WTC11 (cell line): ENCODE measurements around the gene CERS2. TPM values are rescaled to one million over a fixed set of nuclear protein-coding genes. Genes with fewer than 3 reads are reported as not detected.

Source experiments
- ATAC-seq: fragments of 200-7000 bp; cut with Tn5 transposase; 2 replicates; pipeline ENCODE4 v1.10.0; 2021; ENCODE audit warnings: mild to moderate bottlenecking, moderate library complexity
- CTCF ChIA-PET: fragments of 300-600 bp; sonication (Branson Sonifier 250); formaldehyde crosslinking; loops from one replicate; lab custom pipeline; 2021; ENCODE audit warnings: antibody characterized with exemption; lab: Charles Lee
- POLR2A ChIA-PET: fragments of 350-600 bp; sonication (Branson Sonifier 250); formaldehyde crosslinking; loops from one replicate; lab custom pipeline; 2021; ENCODE audit warnings: antibody characterized with exemption; lab: Charles Lee
- DNase-seq: peaks from one replicate; pipeline ENCODE4 v3.0.0; 2021; ENCODE audit warnings: low spot score
- H3K27ac Mint-ChIP-seq: 2 replicates; pipeline ENCODE4 v1.8.0; 2021; ENCODE audit warnings: mixed read lengths
- H3K27me3 Mint-ChIP-seq: 2 replicates; pipeline ENCODE4 v1.8.0; 2021; ENCODE audit warnings: low read depth, mild to moderate bottlenecking, moderate library complexity, mixed read lengths
- H3K36me3 Mint-ChIP-seq: 2 replicates; pipeline ENCODE4 v1.8.0; 2021; ENCODE audit warnings: mixed read lengths
- H3K4me1 Mint-ChIP-seq: 2 replicates; pipeline ENCODE4 v1.8.0; 2022; ENCODE audit warnings: mixed read lengths
- H3K4me3 Mint-ChIP-seq: 2 replicates; pipeline ENCODE4 v1.8.0; 2021; ENCODE audit warnings: mild to moderate bottlenecking, moderate library complexity, mixed read lengths
- H3K9me3 Mint-ChIP-seq: 2 replicates; pipeline ENCODE4 v1.8.0; 2021; ENCODE audit warnings: mixed read lengths
- ATF3 ChIP-seq: sonication (generic); formaldehyde crosslinking; conservative IDR thresholded peaks from 2 replicates; pipeline ENCODE4 v1.8.1; 2022; ENCODE audit warnings: mild to moderate bottlenecking, missing genetic modification reagents
- ETV6 ChIP-seq: sonication (generic); formaldehyde crosslinking; IDR thresholded peaks from 2 replicates; pipeline ENCODE4 v1.8.1; 2022; ENCODE audit warnings: mild to moderate bottlenecking, missing genetic modification reagents
- NR2C2 ChIP-seq: sonication (generic); formaldehyde crosslinking; IDR thresholded peaks from 2 replicates; pipeline ENCODE4 v1.8.0; 2022; ENCODE audit warnings: mild to moderate bottlenecking, missing genetic modification reagents
- PRDM15 ChIP-seq: sonication (generic); formaldehyde crosslinking; IDR thresholded peaks from 2 replicates; pipeline ENCODE4 v1.8.0; 2022; ENCODE audit warnings: missing genetic modification reagents
- TCF7 ChIP-seq: sonication (generic); formaldehyde crosslinking; IDR thresholded peaks from 2 replicates; pipeline ENCODE4 v1.8.0; 2022; ENCODE audit warnings: mild to moderate bottlenecking, low read depth, missing genetic modification reagents, moderate library complexity
- USF2 ChIP-seq: sonication (generic); formaldehyde crosslinking; IDR thresholded peaks from 2 replicates; pipeline ENCODE4 v1.8.1; 2023; ENCODE audit warnings: mild to moderate bottlenecking, missing genetic modification reagents, moderate library complexity
- ZBTB43 ChIP-seq: sonication (generic); formaldehyde crosslinking; IDR thresholded peaks from 2 replicates; pipeline ENCODE4 v1.8.1; 2023; ENCODE audit warnings: mild to moderate bottlenecking, missing genetic modification reagents
- ZNF423 ChIP-seq: fragments of 250-450 bp; sonication (Bioruptor Pico); IDR thresholded peaks from 2 replicates; pipeline ENCODE4 v2.1.2; 2022; ENCODE audit warnings: mild to moderate bottlenecking, moderate library complexity
- total RNA-seq: library from RNA; stranded (reverse); gene quantifications from 3 replicates; pipeline ENCODE4 v1.2.3, GENCODE V29; 2021

Gene CERS2
- total RNA-seq, 1 experiment from 2014 or later = 182 TPM

- TF ChIP-seq PRDM15 (CRISPR knock-in tag) (no peak), NR2C2 (no peak), ZBTB43 (no peak), TCF7 (CRISPR knock-in tag) (no peak), ATF3 (no peak)
Observed at GRCh38 chr1:150985179-150985825, 10.7 kb upstream of the CERS2 start (continued).

- ChIA-PET POLR2A (interaction anchor here (0.6 to 1.6 kb wide), 8 partner anchors 12 to 414 kb away, joined by 3 to 14 read pairs (median 4); partner anchors contain the start of genes C1orf56, MINDY1 and MLLT11), CTCF (interaction anchor here (0.6 to 10.3 kb wide), 16 partner anchors 8 to 399 kb away, joined by 3 to 109 read pairs (median 4); partner anchors contain the start of genes C1orf56, GABPB2, GOLPH3L and MINDY1)
- Mint-ChIP-seq H3K27ac (peak within 1 kb of the TSS; percentile 87), H3K4me1 (peaks cover 35% of the 10 kb centered on the region), H3K27me3 (no peaks in the 10 kb centered on the region), H3K36me3 (no peaks in the 10 kb centered on the region), H3K4me3 (peak within 1 kb of the TSS; percentile 46; the same call in 1 of the 2 replicates), H3K9me3 (no peaks in the 10 kb centered on the region)
- TF ChIP-seq PRDM15 (CRISPR knock-in tag) (no peak), ETV6 (CRISPR knock-in tag) (no peak), USF2 (CRISPR knock-in tag) (peak; percentile 30; the same call in 1 of the 2 replicates), ZNF423 (CRISPR knock-in tag) (peak; percentile 93)
- peak; percentile 43 for DNase-seq
- ATAC-seq = peak; percentile 5; the same call in 1 of the 2 replicates
Observed at GRCh38 chr1:150981805-150982712, 7.4 kb upstream of the CERS2 start, which contains the start of gene ANXA9. Gene ANXA9 (plus strand): TSS chr1:150982292. CDS start chr1:150983106, 814 bp downstream.
